ENCODE results near the gene BICDL1.

BICDL1 gene

GRCh38 chr12:120142231-120142877, 153.3 kb downstream of the BICDL1 start:
- Histone ChIP-seq H3K4me3 (ENCODE audit: insufficient read depth, low read depth, low read length, poor library complexity, severe bottlenecking) (no peak overlapping the region), H3K4me1 (ENCODE audit: control insufficient read depth, insufficient read depth, low read length, poor library complexity, severe bottlenecking) (no peaks in the 10 kb centered on the region), H3K27me3 (replicated peaks; ENCODE audit: control insufficient read depth, insufficient read depth, low read length, poor library complexity, severe bottlenecking) (no peaks in the 10 kb centered on the region), H3K9me3 (ENCODE audit: control insufficient read depth, low read length) (no peaks in the 10 kb centered on the region), H3K27ac (ENCODE audit: insufficient read depth, low read length, poor library complexity, severe bottlenecking) (no peak overlapping the region), H3K36me3 (ENCODE audit: control insufficient read depth, insufficient read depth, low read length) (peaks cover 89% of the 10 kb centered on the region)
- DNase-seq, result no peak
